ENCODE data around the gene KREMEN1.

KREMEN1 gene

DNA sequence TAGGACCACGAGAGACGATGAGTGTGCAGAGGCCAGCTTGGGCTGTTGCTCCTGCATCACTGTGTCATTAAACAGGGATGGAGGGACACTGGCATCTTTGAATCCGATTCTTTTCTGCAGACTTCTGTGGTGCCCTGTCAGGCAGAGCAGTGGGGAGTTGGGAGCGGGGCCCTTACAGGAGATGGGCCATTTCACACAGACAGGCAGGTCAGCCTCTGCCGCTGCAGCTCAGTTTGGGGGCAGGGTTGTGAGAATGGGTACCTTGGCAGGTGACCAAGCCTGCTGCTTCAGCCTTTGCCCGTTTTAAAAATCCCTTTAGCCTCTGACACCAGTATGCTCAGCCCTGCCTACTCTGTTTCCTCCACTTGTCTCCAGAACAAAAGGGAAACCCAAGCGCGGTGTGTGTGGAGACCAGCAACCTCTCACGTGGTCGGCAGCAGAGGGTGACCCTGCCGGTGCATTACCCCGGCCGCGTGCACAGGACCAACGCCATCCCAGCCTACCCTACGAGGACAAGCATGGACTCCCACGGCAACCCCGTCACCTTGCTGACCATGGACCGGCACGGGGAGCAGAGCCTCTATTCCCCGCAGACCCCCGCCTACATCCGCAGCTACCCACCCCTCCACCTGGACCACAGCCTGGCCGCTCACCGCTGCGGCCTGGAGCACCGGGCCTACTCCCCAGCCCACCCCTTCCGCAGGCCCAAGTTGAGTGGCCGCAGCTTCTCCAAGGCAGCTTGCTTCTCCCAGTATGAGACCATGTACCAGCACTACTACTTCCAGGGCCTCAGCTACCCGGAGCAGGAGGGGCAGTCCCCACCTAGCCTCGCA, 23.8 kb upstream of the KREMEN1 start:
- DNase-seq (ENCODE audit: low read depth) = no peak

- no peak for DNase-seq (ENCODE audit: low read depth)
These were observed 23.1 kb upstream of the KREMEN1 start for GRCh38 chr22:29049655-29050263.

DNA sequence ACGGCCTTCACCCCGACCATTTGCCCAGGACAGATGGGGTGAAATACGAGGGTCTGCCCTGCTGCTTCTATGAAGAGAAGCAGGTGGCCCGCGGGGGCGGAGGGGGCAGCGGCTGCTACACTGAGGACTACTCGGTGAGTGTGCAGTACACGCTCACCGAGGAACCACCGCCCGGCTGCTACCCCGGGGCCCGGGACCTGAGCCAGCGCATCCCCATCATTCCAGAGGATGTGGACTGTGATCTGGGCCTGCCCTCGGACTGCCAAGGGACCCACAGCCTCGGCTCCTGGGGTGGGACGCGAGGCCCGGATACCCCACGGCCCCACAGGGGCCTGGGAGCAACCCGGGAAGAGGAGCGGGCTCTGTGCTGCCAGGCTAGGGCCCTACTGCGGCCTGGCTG, 22.4 kb upstream of the KREMEN1 start:
- no peak for DNase-seq (ENCODE audit: low read depth)

DNA sequence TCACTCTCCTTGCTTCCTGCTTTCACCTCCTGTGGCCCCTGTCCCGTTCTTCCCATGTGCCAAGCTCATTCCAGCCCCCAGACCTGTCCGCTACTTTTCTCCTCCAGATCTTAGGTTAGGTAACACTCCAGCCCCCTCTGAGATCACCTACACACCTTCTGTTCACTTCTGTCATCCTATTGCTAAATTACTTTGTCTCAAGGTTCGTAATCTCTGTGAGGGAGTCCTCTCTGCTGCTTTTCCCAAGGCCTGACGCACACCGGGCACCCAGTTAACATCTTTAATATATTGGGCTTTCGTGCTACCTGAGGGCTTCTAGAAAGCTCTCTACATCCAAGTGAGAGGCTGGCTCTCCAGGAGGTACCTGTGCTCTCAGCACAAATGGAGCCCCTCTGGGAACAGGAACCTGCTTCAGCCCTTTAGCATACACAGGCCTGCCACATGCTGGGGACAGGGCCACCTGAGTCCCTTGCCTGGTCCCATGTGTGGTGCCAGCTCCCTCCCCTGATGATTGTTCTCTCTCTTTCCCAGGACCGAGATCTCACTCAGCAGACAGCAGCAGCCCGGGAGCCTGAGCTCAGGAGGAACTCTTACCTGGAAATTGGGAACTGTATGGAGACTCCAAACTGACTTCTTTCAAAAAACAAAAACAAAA, 19.7 kb upstream of the KREMEN1 start:
- DNase-seq (ENCODE audit: low read depth) = no peak

DNA sequence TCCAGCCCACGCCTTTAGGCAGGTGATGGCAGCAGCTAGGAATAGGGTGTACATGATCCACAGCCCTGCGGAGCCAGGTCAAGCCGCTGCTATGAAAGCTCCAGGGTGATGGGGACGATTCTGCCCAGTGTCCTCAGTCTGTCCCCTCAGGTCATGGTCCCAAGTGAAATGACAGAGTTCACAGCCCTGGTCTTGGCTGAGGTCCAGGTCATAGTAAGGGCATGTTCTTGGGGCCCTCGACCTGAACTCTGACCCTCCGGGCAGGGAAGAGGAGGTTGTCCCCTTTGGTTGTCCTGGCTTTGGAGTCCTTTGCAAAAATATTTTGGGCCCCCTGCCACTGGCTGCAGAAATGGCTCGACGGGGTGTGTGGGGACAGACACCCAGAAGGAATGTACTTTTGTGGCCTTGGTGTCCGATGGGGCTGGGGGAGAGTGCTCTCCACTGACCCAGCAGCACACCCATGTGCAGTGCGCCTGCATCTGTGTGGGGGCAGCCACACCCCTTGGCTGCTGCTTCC, 18.5 kb upstream of the KREMEN1 start:
- no peak for DNase-seq (ENCODE audit: low read depth)

- DNase-seq (ENCODE audit: low read depth) = no peak
These were observed 17.5 kb upstream of the KREMEN1 start for GRCh38 chr22:29055192-29055830.

DNA sequence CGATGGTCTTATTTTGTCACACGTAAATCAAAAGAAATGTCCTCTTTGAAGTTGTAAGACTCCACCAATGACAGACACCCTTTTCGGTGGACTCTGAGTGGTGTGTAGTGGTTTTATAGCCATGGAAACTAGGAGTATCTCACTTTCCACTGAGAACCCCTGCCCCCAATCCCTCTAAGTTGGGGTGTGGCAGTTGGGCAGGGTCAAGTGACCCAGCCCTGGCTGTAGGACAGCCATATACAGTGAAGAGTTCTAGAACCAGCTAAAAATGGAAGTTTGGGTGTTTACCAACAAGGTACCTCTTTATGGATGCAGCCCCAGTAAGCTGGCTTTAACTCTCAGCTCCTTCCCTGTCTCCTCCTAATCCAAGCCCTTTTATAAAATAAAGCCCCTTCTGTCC, 16.4 kb upstream of the KREMEN1 start:
- no peak for DNase-seq (ENCODE audit: low read depth)

DNA sequence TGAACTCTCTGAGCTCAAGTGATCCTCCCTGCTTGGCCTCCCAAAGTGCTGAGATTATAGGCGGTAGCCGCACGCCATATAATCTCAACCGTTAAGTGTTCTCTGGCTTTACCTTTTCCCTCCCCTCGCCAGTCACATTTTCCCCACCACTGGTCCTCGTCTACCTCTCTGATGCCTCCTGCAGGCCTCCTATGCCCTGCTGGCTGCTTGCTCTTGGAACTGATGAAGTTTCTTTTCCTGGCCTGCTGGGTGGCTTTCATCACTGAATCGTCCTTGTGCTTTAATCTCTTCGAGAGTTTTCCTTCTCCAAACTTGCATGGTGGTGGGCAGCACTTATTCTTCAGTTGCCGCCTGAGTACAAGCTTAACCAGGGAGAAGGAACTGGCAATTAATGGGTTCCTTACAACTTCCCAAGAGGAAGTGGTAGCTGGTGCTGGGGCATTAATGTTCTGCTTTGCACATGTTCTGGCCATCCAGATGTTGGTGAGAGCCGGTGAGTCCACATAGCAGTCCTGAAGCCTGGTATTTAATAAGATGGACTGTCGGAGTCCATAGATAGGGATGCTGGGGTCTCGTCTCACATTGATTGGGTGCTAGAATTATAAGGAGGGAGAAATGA, 12.5 kb upstream of the KREMEN1 start:
- no peak for DNase-seq (ENCODE audit: low read depth)

- DNase-seq (ENCODE audit: low read depth) = no peak
These were observed 11.9 kb upstream of the KREMEN1 start for GRCh38 chr22:29060931-29061330.

- DNase-seq (ENCODE audit: low read depth) = no peak
These were observed 11.1 kb upstream of the KREMEN1 start, which contains the start of gene C22orf31 for GRCh38 chr22:29061773-29062172. Gene C22orf31, minus strand, starts transcription at chr22:29061831. Its CDS starts 39 bp downstream, at chr22:29061792.

DNA sequence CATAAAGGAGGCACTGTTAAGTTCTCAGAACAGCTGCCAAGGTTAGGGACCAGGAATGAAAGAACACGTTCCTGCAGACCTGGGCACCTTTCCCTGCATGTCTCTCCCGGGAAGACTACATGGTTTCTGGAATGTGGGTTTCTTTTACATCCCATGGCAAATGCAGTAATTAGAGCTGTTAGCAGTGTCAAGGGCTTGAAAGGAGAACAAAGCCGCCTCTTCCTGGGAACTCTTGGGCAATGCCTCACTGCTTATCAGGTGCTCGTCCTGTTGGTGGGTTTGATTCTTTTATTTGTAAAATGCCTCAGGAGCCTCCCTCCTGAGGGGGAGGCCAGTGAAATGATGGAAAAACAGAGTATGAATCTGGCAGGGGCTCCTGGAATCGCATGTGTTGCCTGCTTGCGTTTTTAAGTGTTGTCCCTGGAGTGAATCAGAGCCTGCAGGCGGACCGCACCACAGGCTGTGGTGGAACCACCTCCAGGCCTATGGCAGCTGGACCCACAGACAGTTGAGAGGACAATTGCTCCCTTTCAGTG, 10.5 kb upstream of the KREMEN1 start:
- no peak for DNase-seq (ENCODE audit: low read depth)

DNA sequence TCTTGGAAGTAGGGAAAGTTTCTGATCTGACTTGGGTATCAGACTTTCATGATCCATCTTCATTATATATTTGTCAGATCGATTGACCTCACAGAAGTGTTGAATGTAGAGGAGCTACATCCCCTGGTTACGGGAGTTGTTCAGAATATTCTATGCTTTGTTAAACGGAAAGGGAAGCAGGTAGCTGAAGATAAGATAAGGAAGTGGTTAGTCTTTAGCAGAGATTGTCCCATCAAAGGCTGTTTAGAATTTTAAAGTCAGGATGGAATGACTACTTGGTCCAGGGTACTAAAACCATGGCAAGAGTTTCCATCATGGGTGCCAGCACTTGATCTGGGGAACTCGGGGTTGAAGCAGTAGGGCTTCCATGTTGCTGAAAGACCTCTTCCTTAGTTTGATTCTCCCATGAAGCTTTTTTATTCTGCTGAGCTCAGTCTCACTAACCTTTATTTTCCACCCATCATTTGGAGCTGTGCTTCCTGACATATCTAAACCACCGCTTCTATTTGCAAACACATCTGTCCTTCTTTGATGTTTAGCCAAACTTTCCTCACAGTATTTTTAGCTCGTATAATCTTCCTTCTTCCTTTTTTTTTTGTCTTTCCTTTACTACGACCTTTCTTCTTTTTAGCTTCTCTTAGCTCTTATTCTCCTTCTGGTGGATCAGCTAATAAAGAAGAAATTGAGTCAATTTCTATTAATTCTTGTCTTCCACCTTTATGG, 7.2 kb upstream of the KREMEN1 start:
- DNase-seq (ENCODE audit: low read depth) = no peak

DNA sequence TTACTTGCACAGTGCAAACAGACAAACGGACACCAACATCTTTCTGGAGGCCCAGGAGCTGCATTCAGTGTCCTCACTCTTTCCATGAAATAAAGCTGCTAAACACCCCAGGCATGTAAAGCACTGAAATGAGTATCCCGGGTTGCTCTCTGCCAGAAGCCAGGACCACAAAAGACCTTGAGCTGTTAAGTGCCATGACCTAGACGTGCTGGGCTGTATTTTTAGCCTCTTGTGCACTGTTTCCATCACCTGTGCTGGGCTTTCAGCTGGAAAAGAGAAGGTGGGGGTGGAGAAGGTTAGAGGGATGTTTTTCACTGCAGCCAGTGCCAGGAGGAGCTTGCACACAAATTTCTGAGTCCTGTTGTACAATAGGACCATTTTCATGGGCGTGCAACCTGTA, 3.4 kb upstream of the KREMEN1 start:
- DNase-seq (ENCODE audit: low read depth) = no peak

- no peak for DNase-seq (ENCODE audit: low read depth)
These were observed 2.3 kb upstream of the KREMEN1 start for GRCh38 chr22:29070490-29070889.

GRCh38 chr22:29071261-29072045, 1.4 kb upstream of the KREMEN1 start:
- no peak for DNase-seq (ENCODE audit: low read depth)

GRCh38 chr22:29072193-29072978, 449 bp upstream of the KREMEN1 start:
- peak; percentile 69 for DNase-seq (ENCODE audit: low read depth)

GRCh38 chr22:29073618-29074275, 912 bp downstream of the KREMEN1 start:
- no peak for DNase-seq (ENCODE audit: low read depth)

DNA sequence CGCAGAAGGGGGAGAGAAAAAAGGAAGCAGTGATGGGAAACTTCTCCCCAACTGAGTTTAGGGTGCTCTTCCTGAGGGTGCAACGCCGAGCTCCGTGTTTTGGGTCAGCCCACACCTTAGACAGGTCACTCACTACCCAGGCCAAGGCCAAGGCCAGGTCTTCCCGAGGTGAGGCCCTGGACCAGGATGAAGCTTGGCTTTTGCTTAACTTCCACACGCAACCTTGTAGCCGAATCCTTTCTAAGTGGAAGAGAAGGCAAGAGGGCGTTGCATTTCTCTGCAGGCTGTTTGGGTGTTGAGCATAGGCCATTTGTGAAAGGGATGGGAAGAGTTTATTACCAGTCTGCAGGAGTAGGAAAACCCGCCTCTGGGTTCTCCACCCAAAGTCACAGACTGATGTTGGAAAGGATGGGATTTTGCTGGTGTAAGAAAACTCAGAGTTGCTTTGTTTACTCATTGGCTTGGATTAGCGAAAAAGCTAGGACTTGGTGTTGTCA, 1.5 kb downstream of the KREMEN1 start:
- no peak for DNase-seq (ENCODE audit: low read depth)

All from activated T-cell treated with anti-CD3 and anti-CD28 coated beads for 1 hour (primary cell).